Stomach smooth muscle (tissue), 2 donors: ENCODE data around the gene ZNF740.

ENCODE experiments used
- H3K27ac ChIP-seq: one replicate; pipeline ENCODE4 v1.7.0; 2013; ENCODE audit warnings: mild to moderate bottlenecking, low read length, inconsistent platforms
- H3K27me3 ChIP-seq, 2 donors: one replicate each; pipeline ENCODE4 v1.7.0; 2013; ENCODE audit warnings: low read length in 2 of 2; ENCODE audit not compliant: insufficient read depth in 2 of 2, control insufficient read depth in 1 of 2
- H3K36me3 ChIP-seq, 2 donors: one replicate each; pipeline ENCODE4 v1.7.0; 2013; ENCODE audit warnings: low read length in 2 of 2; ENCODE audit not compliant: control insufficient read depth in 2 of 2, insufficient read depth in 2 of 2
- H3K4me1 ChIP-seq: one replicate; pipeline ENCODE4 v1.7.0; 2013; ENCODE audit warnings: low read length; ENCODE audit not compliant: control insufficient read depth, insufficient read depth
- H3K4me3 ChIP-seq, 2 donors: one replicate each; pipeline ENCODE4 v1.7.0; 2013; ENCODE audit warnings: low read length in 2 of 2
- H3K9ac ChIP-seq, 2 donors: one replicate each; pipeline ENCODE4 v1.7.0; 2013; ENCODE audit warnings: low read length in 2 of 2, mild to moderate bottlenecking in 1 of 2
- H3K9me3 ChIP-seq, 2 donors: one replicate each; pipeline ENCODE4 v1.7.0; 2013; ENCODE audit warnings: low read length in 2 of 2; ENCODE audit not compliant: control insufficient read depth in 2 of 2
- donor health status: healthy.
- donor health status: Pancreatic carcinoma.

Gene ZNF740

GRCh38 chr12:53227836-53228235 is 47.3 kb downstream of the ZNF740 start:
- H3K36me3 ChIP-seq: peaks cover 0 to 6% of the 10 kb centered on the region in 2 donors

GRCh38 chr12:53229454-53229853 is 48.9 kb downstream of the ZNF740 start:
- no peaks in the 10 kb centered on the region for H3K27me3 ChIP-seq
- no peaks in the 10 kb centered on the region for H3K9me3 ChIP-seq
- H3K4me3 ChIP-seq: no peak overlapping the region
- peaks cover 0 to 4% of the 10 kb centered on the region in 2 donors for H3K36me3 ChIP-seq
- peaks cover 56% of the 10 kb centered on the region for H3K4me1 ChIP-seq
- no peak overlapping the region for H3K27ac ChIP-seq
- no peak overlapping the region for H3K9ac ChIP-seq

More at GRCh38 chr12:53227836-53228235, 47.3 kb downstream of the ZNF740 start:
- Histone ChIP-seq H3K27me3 (no peaks in the 10 kb centered on the region), H3K9me3 (no peaks in the 10 kb centered on the region), H3K4me3 (no peak overlapping the region), H3K9ac (no peak overlapping the region), H3K27ac (no peak overlapping the region), H3K4me1 (peaks cover 57% of the 10 kb centered on the region)

GRCh38 chr12:53230108-53230845 is 49.8 kb downstream of the ZNF740 start:
- H3K36me3 ChIP-seq: peaks cover 0 to 4% of the 10 kb centered on the region in 2 donors
- H3K4me3 ChIP-seq: peak overlapping the region in 1 of 2 donors; percentile 81
- no peaks in the 10 kb centered on the region for H3K27me3 ChIP-seq
- no peaks in the 10 kb centered on the region for H3K9me3 ChIP-seq
- H3K4me1 ChIP-seq: peaks cover 52% of the 10 kb centered on the region
- peak overlapping the region; percentile 80 for H3K27ac ChIP-seq
- no peak overlapping the region for H3K9ac ChIP-seq

- Histone ChIP-seq H3K27ac (peak overlapping the region; percentile 80), H3K9me3 (no peaks in the 10 kb centered on the region), H3K4me3 (peak overlapping the region; percentile 61 to 81), H3K9ac (peak overlapping the region; percentile 41 to 76), H3K27me3 (no peaks in the 10 kb centered on the region), H3K4me1 (peaks cover 49% of the 10 kb centered on the region), H3K36me3 (peaks cover 0 to 4% of the 10 kb centered on the region in 2 donors)
Observed at GRCh38 chr12:53231671-53231920, 51.1 kb downstream of the ZNF740 start.

- no peaks in the 10 kb centered on the region for H3K9me3 ChIP-seq
- peak within 1 kb of the TSS; percentile 41 to 76 for H3K9ac ChIP-seq
- H3K27ac ChIP-seq: peak within 1 kb of the TSS; percentile 87
- peaks cover 49% of the 10 kb centered on the region for H3K4me1 ChIP-seq
- H3K36me3 ChIP-seq: peaks cover 0 to 4% of the 10 kb centered on the region in 2 donors
- peak within 1 kb of the TSS; percentile 61 to 81 for H3K4me3 ChIP-seq
- H3K27me3 ChIP-seq: no peaks in the 10 kb centered on the region
Observed at GRCh38 chr12:53231921-53232645, 51.6 kb downstream of the ZNF740 start, which contains the start of gene RARG. RARG (minus strand) TSS chr12:53232209; CDS start chr12:53227545, 4,664 bp downstream.

GRCh38 chr12:53232646-53233461 is 52.3 kb downstream of the ZNF740 start:
- no peaks in the 10 kb centered on the region for H3K27me3 ChIP-seq

GRCh38 chr12:53233671-53234121 is 53.2 kb downstream of the ZNF740 start:
- Histone ChIP-seq H3K27ac (peak overlapping the region; percentile 87), H3K4me3 (peak overlapping the region in 1 of 2 donors; percentile 78), H3K36me3 (no peaks in the 10 kb centered on the region), H3K9me3 (no peaks in the 10 kb centered on the region), H3K27me3 (no peaks in the 10 kb centered on the region), H3K4me1 (peaks cover 49% of the 10 kb centered on the region), H3K9ac (no peak overlapping the region)

More at GRCh38 chr12:53232646-53233461, 52.3 kb downstream of the ZNF740 start:
- no peaks in the 10 kb centered on the region for H3K9me3 ChIP-seq
- peak overlapping the region; percentile 87 for H3K27ac ChIP-seq
- H3K4me3 ChIP-seq: peak overlapping the region; percentile 55 to 78
- H3K36me3 ChIP-seq: no peaks in the 10 kb centered on the region
- peaks cover 49% of the 10 kb centered on the region for H3K4me1 ChIP-seq
- H3K9ac ChIP-seq: peak overlapping the region; percentile 31 to 69

GRCh38 chr12:53234271-53234914 is 53.9 kb downstream of the ZNF740 start:
- H3K27ac ChIP-seq: peak overlapping the region; percentile 87
- H3K9ac ChIP-seq: no peak overlapping the region
- peaks cover 49% of the 10 kb centered on the region for H3K4me1 ChIP-seq
- peak overlapping the region in 1 of 2 donors; percentile 35 for H3K4me3 ChIP-seq
- H3K9me3 ChIP-seq: no peaks in the 10 kb centered on the region
- no peaks in the 10 kb centered on the region for H3K27me3 ChIP-seq
- H3K36me3 ChIP-seq: no peaks in the 10 kb centered on the region

- Histone ChIP-seq H3K27me3 (no peaks in the 10 kb centered on the region), H3K9me3 (no peaks in the 10 kb centered on the region), H3K36me3 (no peaks in the 10 kb centered on the region), H3K27ac (peak overlapping the region; percentile 31), H3K9ac (no peak overlapping the region), H3K4me1 (peaks cover 43% of the 10 kb centered on the region), H3K4me3 (no peak overlapping the region)
Observed at GRCh38 chr12:53235164-53235563, 54.6 kb downstream of the ZNF740 start.
